GM12878 (cell line): ENCODE data around the gene GPT2. TPM values are rescaled to one million over a fixed set of nuclear protein-coding genes. Genes with fewer than 3 reads are reported as not detected.

Experiments used
- ATAC-seq: fragments of 200-7000 bp; cut with Tn5 transposase; 3 replicates; pipeline ENCODE4 v1.9.1; 2020; ENCODE audit warnings: mild to moderate bottlenecking, moderate library complexity
- BruUV-seq: library from RNA; stranded (reverse); fragments of 400-500 nt; replicated peaks from 2 replicates; lab custom pipeline; 2021; lab: Mats Ljungman, UMichigan
- CTCF ChIA-PET: fragments of 300-600 bp; sonication (Branson Sonifier 250); formaldehyde crosslinking; extraction: SDS; loops from one replicate; lab custom pipeline; 2021; ENCODE audit warnings: inconsistent platforms; lab: Yijun Ruan, JAX
- POLR2A ChIA-PET: fragments of 350-600 bp; formaldehyde crosslinking; extraction: SDS; loops from one replicate; lab custom pipeline; 2021; ENCODE audit warnings: inconsistent platforms; lab: Charles Lee
- RAD21 ChIA-PET: fragments of 300-600 bp; sonication (Branson Sonifier 250); formaldehyde crosslinking; loops from one replicate; lab custom pipeline; 2023; ENCODE audit warnings: antibody characterized with exemption; ENCODE audit not compliant: unreplicated experiment; lab: Charles Lee
- SMC1A ChIA-PET: fragments of 300-600 bp; sonication (Branson Sonifier 250); formaldehyde crosslinking; loops from one replicate; lab custom pipeline; 2023; ENCODE audit not compliant: unreplicated experiment, uncharacterized antibody; lab: Charles Lee
- DNase-seq: peaks from one replicate; pipeline ENCODE4 v3.0.0-alpha.2; 2011; ENCODE audit warnings: low read depth, low spot score
- FAIRE-seq: peaks from 3 replicates; lab custom pipeline; 2011; peaks lifted over from hg19 to GRCh38; lab: Jason Lieb, UNC
- H2AFZ ChIP-seq: 2 replicates; pipeline ENCODE4 v1.6.0; 2011; ENCODE audit warnings: low read depth, low read length, control low read depth; ENCODE audit not compliant: control insufficient read depth
- H3K27ac ChIP-seq: 2 replicates; pipeline ENCODE4 v1.5.1; 2011; ENCODE audit warnings: control low read depth; ENCODE audit not compliant: control insufficient read depth, insufficient read depth
- H3K27me3 ChIP-seq, 2 experiments: replicated peaks in 1 of 2; 2 replicates each; pipeline versions ENCODE4 v1.6.0 to v1.6.1; 2011; ENCODE audit warnings: low read length in 1 of 2; ENCODE audit not compliant: control insufficient read depth in 2 of 2, insufficient read depth in 2 of 2
- H3K36me3 ChIP-seq, 2 experiments: 2 replicates each; pipeline ENCODE4 v1.5.1; 2011; ENCODE audit warnings: low read length in 1 of 2; ENCODE audit not compliant: control insufficient read depth in 2 of 2, insufficient read depth in 2 of 2
- H3K4me1 ChIP-seq: 2 replicates; pipeline ENCODE4 v1.6.1; 2011; ENCODE audit warnings: mild to moderate bottlenecking, low read length, moderate library complexity, mixed read lengths; ENCODE audit not compliant: control insufficient read depth, insufficient read depth
- H3K4me2 ChIP-seq: 2 replicates; pipeline ENCODE4 v1.6.0; 2011; ENCODE audit warnings: control low read depth; ENCODE audit not compliant: control insufficient read depth, insufficient read depth
- H3K4me3 ChIP-seq: fragments of 200-600 bp; sonication (generic); 2 replicates; pipeline ENCODE4 v1.5.1; 2016
- H3K79me2 ChIP-seq: 2 replicates; pipeline ENCODE4 v1.6.0; 2011; ENCODE audit warnings: low read length; ENCODE audit not compliant: control insufficient read depth, insufficient read depth
- H3K9ac ChIP-seq: 2 replicates; pipeline ENCODE4 v1.8.0; 2011; ENCODE audit warnings: low read length, control low read depth, mixed read lengths; ENCODE audit not compliant: control insufficient read depth, insufficient read depth
- H3K9me3 ChIP-seq: replicated peaks from 3 replicates; pipeline ENCODE4 v1.5.1; 2011; ENCODE audit warnings: mild to moderate bottlenecking, low read length; ENCODE audit not compliant: control insufficient read depth, insufficient read depth
- H4K20me1 ChIP-seq: 2 replicates; pipeline ENCODE4 v1.6.0; 2011; ENCODE audit not compliant: control insufficient read depth, insufficient read depth
- BHLHE40 ChIP-seq, 2 experiments: fragments of 450-650 bp in 1 of 2; IDR thresholded peaks; 2 replicates each; pipeline ENCODE4 v1.6.1; 2011 to 2017; ENCODE audit warnings: low read depth in 2 of 2, borderline replicate concordance in 1 of 2, improper control_type of control experiment in 1 of 2, low read length in 1 of 2, mild to moderate bottlenecking in 1 of 2
- BRCA1 ChIP-seq: IDR thresholded peaks from 2 replicates; pipeline ENCODE4 v1.6.1; 2011; ENCODE audit warnings: low read depth, low read length, improper control_type of control experiment
- CREB1 ChIP-seq: IDR thresholded peaks from 2 replicates; pipeline ENCODE4 v1.6.1; 2012; ENCODE audit warnings: low read depth, mild to moderate bottlenecking, inconsistent platforms
- CTCF ChIP-seq, 3 experiments: IDR thresholded peaks in 2 of 3; conservative IDR thresholded peaks in 1 of 3; 2 replicates each; pipeline ENCODE4 v1.5.1; 2011; ENCODE audit warnings: low read depth in 3 of 3, low read length in 3 of 3, mild to moderate bottlenecking in 3 of 3, control low read depth in 2 of 3, moderate library complexity in 2 of 3, inconsistent platforms in 1 of 3, mixed read lengths in 1 of 3; ENCODE audit not compliant: control insufficient read depth in 2 of 3, insufficient read depth in 1 of 3; ENCODE audit errors: extremely low read depth in 1 of 3
- ELK1 ChIP-seq: IDR thresholded peaks from 2 replicates; pipeline ENCODE4 v1.6.1; 2012; ENCODE audit warnings: low read depth, low read length, improper control_type of control experiment
- GABPA ChIP-seq: IDR thresholded peaks from 2 replicates; pipeline ENCODE4 v1.6.1; 2014; ENCODE audit warnings: antibody characterized with exemption, low read depth, mild to moderate bottlenecking, inconsistent platforms
- IKZF1 ChIP-seq: fragments of 450-650 bp; conservative IDR thresholded peaks from 2 replicates; pipeline ENCODE4 v1.6.1; 2017; ENCODE audit warnings: antibody characterized with exemption, mild to moderate bottlenecking
- NFYA ChIP-seq: IDR thresholded peaks from 2 replicates; pipeline ENCODE4 v1.6.1; 2011; ENCODE audit warnings: low read depth, mild to moderate bottlenecking, low read length, improper control_type of control experiment, borderline replicate concordance
- NRF1 ChIP-seq: conservative IDR thresholded peaks from 2 replicates; pipeline ENCODE4 v1.6.1; 2011; ENCODE audit warnings: mild to moderate bottlenecking, low read depth, low read length, improper control_type of control experiment
- PML ChIP-seq: IDR thresholded peaks from 2 replicates; pipeline ENCODE4 v1.6.1; 2012; ENCODE audit warnings: low read length, inconsistent platforms
- RBBP5 ChIP-seq: fragments of 200-600 bp; sonication (generic); conservative IDR thresholded peaks from 2 replicates; pipeline ENCODE4 v1.6.1; 2016
- RELB ChIP-seq: fragments of 450-650 bp; IDR thresholded peaks from 2 replicates; pipeline ENCODE4 v1.6.1; 2017; ENCODE audit warnings: low read depth, mild to moderate bottlenecking, moderate library complexity
- SMARCA5 ChIP-seq: fragments of 450-650 bp; IDR thresholded peaks from 2 replicates; pipeline ENCODE4 v1.6.1; 2017; ENCODE audit warnings: mild to moderate bottlenecking
- SMC3 ChIP-seq: IDR thresholded peaks from 2 replicates; pipeline ENCODE4 v1.6.1; 2011; ENCODE audit warnings: low read length, improper control_type of control experiment, borderline replicate concordance
- SP1 ChIP-seq: IDR thresholded peaks from one replicate; pipeline ENCODE4 v1.6.1; 2011; ENCODE audit warnings: low read depth, low read length
- SPI1 ChIP-seq: IDR thresholded peaks from 2 replicates; pipeline ENCODE4 v1.6.1; 2011; ENCODE audit warnings: low read depth, mild to moderate bottlenecking, low read length, moderate library complexity, borderline replicate concordance; ENCODE audit not compliant: insufficient read depth
- TCF12 ChIP-seq: IDR thresholded peaks from 2 replicates; pipeline ENCODE4 v1.6.1; 2011; ENCODE audit warnings: low read depth, mild to moderate bottlenecking, low read length
- TCF7 ChIP-seq: IDR thresholded peaks from 2 replicates; pipeline ENCODE4 v1.6.1; 2014; ENCODE audit warnings: antibody characterized with exemption, borderline replicate concordance
- ZBED1 ChIP-seq: IDR thresholded peaks from 2 replicates; pipeline ENCODE4 v1.6.1; 2016; ENCODE audit warnings: borderline replicate concordance
- ZNF274 ChIP-seq: IDR thresholded peaks from one replicate; pipeline ENCODE4 v1.8.0; 2011; ENCODE audit not compliant: insufficient read length, insufficient read depth
- WGBS: methylation state at CpG from one replicate; pipeline ENCODE4 v1.1.6; 2016; ENCODE audit warnings: low lambda C conversion rate; ENCODE audit not compliant: insufficient replicate concordance, insufficient coverage; ENCODE audit errors: missing lambda C conversion rate; 5-methylcytosine and 5-hydroxymethylcytosine counted together
- in situ Hi-C: fragments of 300-500 bp; cut with MboI; formaldehyde crosslinking; loops from 9 replicates; pipeline ENCODE4 v1.14.3; 2018; ENCODE audit warnings: mixed read lengths
- intact Hi-C: fragments of 100-400 bp; cut with micrococcal nuclease; formaldehyde crosslinking; loops from one replicate; pipeline ENCODE4 v1.14.2; 2022; ENCODE audit not compliant: unreplicated experiment
- polyA plus RNA-seq, 11 experiments: library from polyadenylated mRNA; depleted of rRNA in 4 of 11; unstranded in 6 of 11; stranded (reverse) in 5 of 11; fragments of >200 nt; fragmentation: Nextera tagmentation in 4 of 11; fragmentation: Illumina TruSeq in 1 of 11; extraction: Ambion mirVana in 4 of 11; extraction: Trizol in 1 of 11; gene quantifications; 1 replicate in 1 of 11; 2 replicates in 10 of 11; pipeline versions ENCODE4 v1.2.1 to v1.2.3, GENCODE V29; 2011 to 2016; ENCODE audit warnings: inconsistent platforms in 2 of 11, missing spikeins in 2 of 11, low read depth in 1 of 11
- total RNA-seq, 4 experiments: library from RNA; depleted of rRNA in 3 of 4; stranded (reverse); fragments of >200 nt in 3 of 4; fragmentation: Illumina TruSeq in 1 of 4; extraction: Trizol in 1 of 4; gene quantifications; 2 replicates each; pipeline versions ENCODE4 v1.2.1 to v1.2.3, GENCODE V29; 2013 to 2021

GPT2 gene
- total and polyA plus RNA-seq, 10 of the 15 experiments (the other 5 are each of a cell fraction or from before 2014, with no cell fraction given), result 0.45 to 9.9 (median 4.3) TPM

GRCh38 chr16:46908540-46909372, 24.6 kb downstream of the GPT2 start:
- no peak overlapping the region for H3K27ac ChIP-seq
- TF ChIP-seq SP1 (no peak), BRCA1 (no peak), TCF7 (no peak), GABPA (no peak), BHLHE40 (IDR thresholded peaks at IDR 0.05; ENCODE audit: borderline replicate concordance in 1 of 2, low read depth in 2 of 2, low read length in 1 of 2) (no peak), SMC3 (peak; percentile 87), RELB (no peak), RBBP5 (no peak), CREB1 (no peak), ZNF274 (no peak), ZBED1 (no peak), TCF12 (no peak), IKZF1 (no peak), ELK1 (no peak), PML (no peak), NRF1 (no peak), NFYA (no peak), SPI1 (no peak), CTCF (IDR thresholded peaks at IDR 0.05 in 2 of 3, conservative IDR thresholded peaks at IDR 0.05 in 1 of 3; ENCODE audit: control insufficient read depth in 2 of 3, extremely low read depth in 1 of 3, insufficient read depth in 1 of 3, low read depth in 3 of 3, low read length in 3 of 3) (peak; percentile 58 to 67 (median 64)), SMARCA5 (no peak)

More at GRCh38 chr16:46908540-46909372, 24.6 kb downstream of the GPT2 start:
- in situ Hi-C loops (no loop called here), intact Hi-C loops (loop anchor here (1.0 kb wide), 2 partner anchors 54 to 235 kb away; no protein-coding TSS in a partner anchor)
- H3K9ac ChIP-seq, result no peak overlapping the region
- ChIA-PET CTCF (interaction anchor here (0.6 to 12.5 kb wide), 25 partner anchors 8 to 355 kb away, joined by 3 to 217 read pairs (median 5); partner anchors contain the start of genes C16orf87 and GPT2), POLR2A (interaction anchor here (0.5 to 1.1 kb wide), 3 partner anchors 17 to 121 kb away, joined by 3 to 5 read pairs (median 3); no protein-coding TSS in a partner anchor), SMC1A (interaction anchor here (0.9 to 7.9 kb wide), 10 partner anchors 9 to 312 kb away, joined by 3 to 70 read pairs (median 4); no protein-coding TSS in a partner anchor), RAD21 (interaction anchor here (0.6 to 4.4 kb wide), 7 partner anchors 19 to 353 kb away, joined by 3 to 77 read pairs (median 5); no protein-coding TSS in a partner anchor)
- no peak overlapping the region for H3K4me3 ChIP-seq
- peaks cover 22% of the 10 kb centered on the region for H3K4me1 ChIP-seq
- DNase-seq, result no peak
- peak; percentile 70 for ATAC-seq
- no peaks in the 10 kb centered on the region for H3K36me3 ChIP-seq
- BruUV-seq, result no TSS peak
- H3K79me2 ChIP-seq, result no peaks in the 10 kb centered on the region
- H3K27me3 ChIP-seq, result no peaks in the 10 kb centered on the region
- H4K20me1 ChIP-seq, result no peaks in the 10 kb centered on the region
- no peak for FAIRE-seq
- no peaks in the 10 kb centered on the region for H3K9me3 ChIP-seq
- no peak overlapping the region for H3K4me2 ChIP-seq
- H2AFZ ChIP-seq, result no peak overlapping the region
- WGBS, result 20% methylated on average over 6 of the region's 6 CpGs
